ENCODE data around the gene HDAC4.

GRCh38 chr2:239231231-239232194 is 169.3 kb downstream of the HDAC4 start:
- no peak for TF ChIP-seq CTCF (IDR thresholded peaks at IDR 0.05; ENCODE audit: low read depth, low read length, missing input control)
- TF ChIP-seq SP1 (IDR thresholded peaks at IDR 0.05), result no peak
- no peak for TF ChIP-seq TAF1 (conservative IDR thresholded peaks at IDR 0.05)
- TF ChIP-seq RXRA (IDR thresholded peaks at IDR 0.05), result no peak
- TF ChIP-seq EGR1 (IDR thresholded peaks at IDR 0.05; ENCODE audit: low read depth in 2 of 2), result no peak
